Karpas-422 (cell line): ENCODE data around the gene NECAB2. TPM values are rescaled to one million over a fixed set of nuclear protein-coding genes. Genes with fewer than 3 reads are reported as not detected.

ENCODE experiments used
- DNase-seq: peaks from one replicate; pipeline ENCODE4 v3.0.0-alpha.2; 2015
- H2AFZ ChIP-seq: fragments of 200-600 bp; sonication (generic); 2 replicates; pipeline ENCODE4 v1.6.1; 2014; ENCODE audit warnings: antibody characterized with exemption, low read length, mixed read lengths
- H3K27ac ChIP-seq: fragments of 200-600 bp; sonication (generic); 2 replicates; pipeline ENCODE4 v1.5.1; 2014; ENCODE audit warnings: mild to moderate bottlenecking, low read length, moderate library complexity
- H3K27me3 ChIP-seq: fragments of 200-600 bp; sonication (generic); 2 replicates; pipeline ENCODE4 v1.6.1; 2014; ENCODE audit warnings: low read length, mixed read lengths
- H3K36me3 ChIP-seq: fragments of 200-600 bp; sonication (generic); 2 replicates; pipeline ENCODE4 v1.6.1; 2014; ENCODE audit warnings: low read length, mixed read lengths; ENCODE audit not compliant: insufficient read depth
- H3K4me1 ChIP-seq: fragments of 200-600 bp; sonication (generic); 2 replicates; pipeline ENCODE4 v1.6.1; 2014; ENCODE audit warnings: mild to moderate bottlenecking, low read length, mixed read lengths
- H3K4me2 ChIP-seq: fragments of 200-600 bp; sonication (generic); 2 replicates; pipeline ENCODE4 v1.6.1; 2014; ENCODE audit warnings: low read length, low read depth, mild to moderate bottlenecking; ENCODE audit not compliant: poor library complexity, severe bottlenecking
- H3K4me3 ChIP-seq: fragments of 200-600 bp; sonication (generic); 2 replicates; pipeline ENCODE4 v1.5.1; 2014; ENCODE audit warnings: mild to moderate bottlenecking, antibody characterized with exemption, low read length, mixed read lengths
- H3K79me2 ChIP-seq: fragments of 200-600 bp; sonication (generic); 2 replicates; pipeline ENCODE4 v1.6.1; 2014; ENCODE audit warnings: mild to moderate bottlenecking, low read length, mixed read lengths
- H3K9ac ChIP-seq: fragments of 200-600 bp; sonication (generic); 2 replicates; pipeline ENCODE4 v1.6.0; 2014; ENCODE audit warnings: low read length
- H3K9me2 ChIP-seq: fragments of 200-600 bp; sonication (generic), shearing (Covaris generic); replicated peaks from 2 replicates; pipeline ENCODE4 v1.6.0; 2014; ENCODE audit warnings: mild to moderate bottlenecking, low read length, moderate library complexity; ENCODE audit not compliant: insufficient read depth
- H3K9me3 ChIP-seq: fragments of 300-700, 200-600 bp; sonication (generic); 2 replicates; pipeline ENCODE4 v1.6.1; 2014; ENCODE audit warnings: low read length, mixed read lengths
- H4K20me1 ChIP-seq: fragments of 200-600 bp; sonication (generic); 2 replicates; pipeline ENCODE4 v1.6.1; 2014; ENCODE audit warnings: mild to moderate bottlenecking, antibody characterized with exemption, low read length, low read depth; ENCODE audit not compliant: insufficient read depth
- total RNA-seq: library from RNA; depleted of rRNA; stranded (reverse); fragments of >200 nt; shearing (Covaris generic); gene quantifications from 2 replicates; pipeline ENCODE4 v1.2.3, GENCODE V29; 2014; ENCODE audit warnings: low replicate concordance; rRNA removed

The NECAB2 gene
- not detected in 2 replicates for total RNA-seq

DNA sequence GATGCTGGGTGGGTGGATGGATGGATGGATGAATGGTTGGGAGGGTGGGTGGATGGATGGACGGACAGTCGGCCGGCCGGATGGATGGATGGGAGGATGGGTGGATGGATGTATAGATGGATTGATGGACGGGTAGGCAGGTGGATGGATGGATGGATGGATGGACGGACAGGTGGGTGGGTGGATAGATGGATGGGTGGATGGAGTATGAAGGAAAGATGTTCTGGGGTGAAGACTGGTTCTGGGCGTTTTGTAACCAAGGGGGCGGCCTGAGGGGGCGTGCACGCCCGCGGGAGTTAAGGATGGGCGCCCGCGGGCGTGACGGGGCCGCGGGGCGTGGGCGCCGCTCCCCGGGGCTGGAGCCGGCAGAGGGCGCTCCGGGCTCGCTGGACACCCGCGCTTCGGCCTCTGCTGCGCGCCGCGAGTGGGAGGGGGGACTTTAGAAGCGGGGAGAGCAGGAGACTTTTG lies at the start of gene NECAB2:
Gene NECAB2, plus strand, starts transcription at position 407 of the 468 bp plus-strand sequence. CDS start 405 bp downstream, outside the sequence.
- Histone ChIP-seq H3K9me2 (no peaks in the 10 kb centered on the region), H3K9ac (no peak within 1 kb of the TSS), H4K20me1 (no peaks in the 10 kb centered on the region), H3K4me2 (no peak within 1 kb of the TSS), H3K27ac (no peak within 1 kb of the TSS), H3K36me3 (no peaks in the 10 kb centered on the region), H3K9me3 (no peaks in the 10 kb centered on the region), H3K27me3 (no peaks in the 10 kb centered on the region), H3K4me1 (no peaks in the 10 kb centered on the region), H2AFZ (no peak within 1 kb of the TSS), H3K79me2 (no peaks in the 10 kb centered on the region), H3K4me3 (no peak within 1 kb of the TSS)
- peak; percentile 67 for DNase-seq

DNA sequence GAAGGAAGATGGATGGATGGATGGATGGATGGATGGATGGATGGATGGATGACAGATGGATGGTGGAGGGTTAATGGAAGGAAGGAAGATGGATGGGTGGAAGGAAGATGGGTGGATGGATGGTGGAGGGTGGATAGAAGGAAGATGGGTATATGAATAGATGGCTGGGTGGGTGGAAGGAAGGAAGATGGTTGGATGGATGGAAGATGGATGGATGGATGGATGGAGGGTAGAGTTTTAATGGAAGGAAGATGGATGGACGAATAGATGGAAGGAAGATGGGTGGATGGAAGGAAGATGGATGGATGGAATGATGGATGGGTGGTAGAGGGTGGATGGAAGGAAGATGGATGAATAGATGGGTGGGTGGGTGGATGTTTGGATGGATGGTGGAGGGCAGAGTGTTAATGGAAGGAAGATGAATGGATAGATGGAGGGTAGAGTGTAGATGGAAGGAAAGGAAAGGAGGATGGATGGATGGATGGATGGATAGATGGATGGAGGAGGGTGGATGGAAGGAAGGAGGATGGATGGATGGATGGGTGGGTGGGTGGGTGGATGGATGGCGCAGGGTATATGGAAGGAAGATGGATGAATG lies 47.1 kb upstream of the NECAB2 start:
- Histone ChIP-seq H3K4me2 (no peak overlapping the region), H2AFZ (no peak overlapping the region), H3K27me3 (no peaks in the 10 kb centered on the region), H3K9me2 (no peaks in the 10 kb centered on the region), H3K9ac (no peak overlapping the region), H3K27ac (no peak overlapping the region), H3K4me1 (no peaks in the 10 kb centered on the region), H3K79me2 (peaks cover under 1% of the 10 kb centered on the region; the same call in 1 of the 2 replicates), H3K4me3 (no peak overlapping the region), H4K20me1 (no peaks in the 10 kb centered on the region), H3K36me3 (peaks cover 16% of the 10 kb centered on the region), H3K9me3 (no peaks in the 10 kb centered on the region)
- no peak for DNase-seq

DNA sequence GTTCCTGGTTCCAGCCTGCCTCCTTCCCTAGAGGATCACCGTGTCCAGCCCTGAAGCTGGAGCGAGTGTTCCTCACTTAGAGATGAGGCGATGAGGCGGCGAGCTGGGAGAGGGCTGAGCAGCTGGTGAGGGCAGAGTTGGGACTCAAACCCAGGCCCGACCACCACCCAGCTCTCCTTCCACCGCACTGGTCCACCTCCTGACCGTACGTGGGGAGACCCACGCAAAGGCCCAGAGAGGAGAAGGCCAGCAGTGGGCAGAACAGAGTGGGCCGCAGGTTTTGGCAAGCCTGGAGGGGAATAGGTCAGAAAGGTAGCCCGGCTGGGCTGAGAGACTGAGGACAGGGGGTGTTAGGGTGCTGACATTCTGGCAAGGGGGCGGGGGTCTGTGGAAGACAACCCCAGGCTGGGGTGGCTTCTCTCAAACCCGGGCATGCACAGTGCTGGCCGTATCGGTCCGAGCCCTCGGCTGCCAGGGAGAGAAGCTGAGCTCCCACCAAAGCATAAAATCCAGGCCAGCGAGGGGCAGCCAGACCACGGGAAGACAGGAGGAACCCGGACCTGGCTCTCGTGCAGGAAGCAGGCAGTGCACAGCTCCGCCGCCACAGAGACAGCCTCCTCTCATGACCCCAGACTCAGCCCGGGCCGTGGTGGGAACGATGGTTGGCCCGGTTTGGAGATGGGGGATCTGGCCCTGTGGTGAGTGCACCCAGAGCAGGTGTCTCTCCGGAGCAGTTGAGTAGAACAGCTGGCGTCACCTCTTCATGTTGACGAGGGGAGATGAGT lies 44.3 kb upstream of the NECAB2 start:
- DNase-seq: no peak
- no peak overlapping the region for H3K9ac ChIP-seq
- H3K27ac ChIP-seq: no peak overlapping the region
- H3K27me3 ChIP-seq: no peaks in the 10 kb centered on the region
- no peaks in the 10 kb centered on the region for H3K9me2 ChIP-seq
- H3K4me2 ChIP-seq: no peak overlapping the region
- no peaks in the 10 kb centered on the region for H3K4me1 ChIP-seq
- no peak overlapping the region for H3K4me3 ChIP-seq
- peaks cover 3% of the 10 kb centered on the region; the same call in 1 of the 2 replicates for H3K36me3 ChIP-seq
- H4K20me1 ChIP-seq: no peaks in the 10 kb centered on the region; the same call in 1 of the 2 replicates
- no peaks in the 10 kb centered on the region for H3K79me2 ChIP-seq
- H2AFZ ChIP-seq: no peak overlapping the region
- H3K9me3 ChIP-seq: no peaks in the 10 kb centered on the region

DNA sequence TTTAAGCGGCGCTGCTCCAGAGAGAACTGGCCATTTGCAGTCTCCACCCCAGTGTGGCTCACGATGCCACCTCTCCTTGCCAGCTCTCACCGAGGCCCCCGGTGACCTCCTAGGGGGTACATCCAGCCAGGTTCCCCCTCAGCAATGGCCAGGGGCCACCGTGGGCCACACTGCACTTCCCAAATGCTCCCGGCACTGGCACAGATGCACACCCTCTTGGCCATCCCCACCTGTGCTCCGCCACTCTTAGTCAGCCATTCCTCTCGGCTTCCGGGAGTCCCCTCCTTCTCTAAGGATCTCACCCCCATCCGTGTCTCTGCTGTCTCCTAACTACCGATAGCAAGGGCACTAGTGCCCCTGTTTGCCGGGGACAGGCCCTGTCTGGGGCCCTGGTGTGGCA lies 43.4 kb upstream of the NECAB2 start:
- Histone ChIP-seq H3K36me3 (no peaks in the 10 kb centered on the region), H4K20me1 (no peaks in the 10 kb centered on the region; the same call in 1 of the 2 replicates), H3K9me3 (no peaks in the 10 kb centered on the region), H3K9me2 (no peaks in the 10 kb centered on the region), H3K4me2 (no peak overlapping the region), H3K79me2 (no peaks in the 10 kb centered on the region), H3K27me3 (no peaks in the 10 kb centered on the region), H3K27ac (no peak overlapping the region), H3K4me3 (no peak overlapping the region), H3K4me1 (no peaks in the 10 kb centered on the region), H3K9ac (no peak overlapping the region), H2AFZ (no peak overlapping the region)
- no peak for DNase-seq

DNA sequence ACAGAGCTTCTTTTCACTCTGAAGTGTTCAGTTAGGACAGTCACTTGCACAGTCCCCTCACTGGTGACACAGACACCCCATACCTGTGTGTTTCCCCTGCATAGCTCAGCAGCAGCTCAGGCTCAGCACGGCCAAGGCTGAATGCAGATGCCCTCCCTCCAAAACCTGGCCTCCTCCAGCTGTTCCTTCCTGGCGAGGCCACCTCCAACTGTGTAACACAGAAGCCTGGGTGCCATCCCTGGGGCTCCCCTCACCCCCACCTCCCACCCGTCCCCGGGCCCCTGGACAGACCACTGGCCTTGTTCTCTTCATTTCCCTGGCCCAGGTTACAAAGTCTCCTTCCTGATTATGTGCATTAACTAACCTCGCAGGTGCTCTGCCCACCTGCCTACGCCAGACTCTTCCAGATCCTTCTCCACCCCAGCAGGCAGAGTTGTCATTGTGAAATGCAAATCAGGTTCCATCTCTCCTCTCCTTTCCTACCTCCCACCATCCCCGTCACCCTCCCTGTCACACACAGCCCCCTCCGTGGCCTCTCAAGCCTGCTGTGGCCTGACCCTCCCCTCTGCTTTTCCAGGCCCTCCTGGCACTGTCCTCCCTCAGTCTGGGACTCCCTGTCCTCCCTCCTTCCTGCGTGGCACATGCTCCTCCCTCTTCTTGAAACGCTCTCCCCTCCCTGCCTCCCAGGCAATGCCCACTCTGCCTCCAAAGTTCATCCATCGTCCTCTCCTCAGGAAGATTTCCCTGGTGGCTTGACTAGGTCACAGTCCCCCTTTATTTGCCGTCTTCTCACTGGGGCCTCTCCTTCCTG lies 42.7 kb upstream of the NECAB2 start:
- H3K79me2 ChIP-seq: no peaks in the 10 kb centered on the region
- H4K20me1 ChIP-seq: no peaks in the 10 kb centered on the region; the same call in 1 of the 2 replicates
- no peaks in the 10 kb centered on the region for H3K27me3 ChIP-seq
- H3K4me2 ChIP-seq: no peak overlapping the region
- DNase-seq: no peak
- H3K9me2 ChIP-seq: no peaks in the 10 kb centered on the region
- H3K36me3 ChIP-seq: no peaks in the 10 kb centered on the region
- H3K4me3 ChIP-seq: no peak overlapping the region
- H2AFZ ChIP-seq: no peak overlapping the region
- no peak overlapping the region for H3K27ac ChIP-seq
- H3K9me3 ChIP-seq: no peaks in the 10 kb centered on the region
- no peak overlapping the region for H3K9ac ChIP-seq
- no peaks in the 10 kb centered on the region for H3K4me1 ChIP-seq

DNA sequence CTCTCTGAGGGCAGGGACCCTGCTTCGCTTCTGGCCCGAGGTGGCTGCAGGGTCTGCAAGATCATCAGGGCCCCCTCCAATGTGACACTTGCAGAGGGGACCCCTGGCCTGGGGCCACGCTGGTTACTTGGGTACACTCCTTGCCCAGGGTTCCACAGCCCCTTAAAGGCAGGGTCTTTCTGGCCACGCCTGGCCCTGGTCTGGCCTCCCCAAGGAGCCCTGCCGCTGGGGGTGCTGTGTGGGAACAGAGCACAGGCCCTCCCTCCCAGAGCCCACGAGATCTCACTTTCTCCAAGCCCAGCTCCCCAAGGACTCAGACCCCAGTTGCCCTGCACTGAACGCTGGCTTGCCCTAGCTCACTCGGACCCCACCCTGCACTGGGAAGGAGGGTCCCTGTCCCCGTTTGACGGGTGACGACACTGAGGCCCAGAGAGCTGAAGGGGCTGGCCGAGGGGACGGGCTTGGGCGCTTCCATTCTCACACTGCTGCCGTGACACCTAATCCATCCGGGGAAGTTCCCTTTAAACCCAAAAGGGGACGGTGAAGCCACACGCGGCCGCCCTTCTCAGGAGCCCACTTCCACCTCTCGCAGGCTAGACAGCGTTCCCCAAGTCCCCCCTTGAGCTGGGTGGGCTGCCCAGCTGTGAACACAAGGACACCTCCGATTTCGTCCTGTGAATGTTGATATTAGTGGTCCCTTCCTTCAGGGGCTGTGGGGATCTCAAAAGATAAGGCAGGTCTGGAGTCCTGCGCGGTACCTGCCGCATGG lies 41.9 kb upstream of the NECAB2 start:
- no peak for DNase-seq
- H2AFZ ChIP-seq: no peak overlapping the region
- no peak overlapping the region for H3K9ac ChIP-seq
- no peak overlapping the region for H3K27ac ChIP-seq
- no peaks in the 10 kb centered on the region for H3K27me3 ChIP-seq
- no peaks in the 10 kb centered on the region for H3K79me2 ChIP-seq
- no peaks in the 10 kb centered on the region for H3K9me2 ChIP-seq
- no peak overlapping the region for H3K4me2 ChIP-seq
- no peaks in the 10 kb centered on the region; the same call in 1 of the 2 replicates for H4K20me1 ChIP-seq
- no peaks in the 10 kb centered on the region for H3K9me3 ChIP-seq
- no peaks in the 10 kb centered on the region for H3K4me1 ChIP-seq
- H3K4me3 ChIP-seq: no peak overlapping the region
- no peaks in the 10 kb centered on the region for H3K36me3 ChIP-seq

DNA sequence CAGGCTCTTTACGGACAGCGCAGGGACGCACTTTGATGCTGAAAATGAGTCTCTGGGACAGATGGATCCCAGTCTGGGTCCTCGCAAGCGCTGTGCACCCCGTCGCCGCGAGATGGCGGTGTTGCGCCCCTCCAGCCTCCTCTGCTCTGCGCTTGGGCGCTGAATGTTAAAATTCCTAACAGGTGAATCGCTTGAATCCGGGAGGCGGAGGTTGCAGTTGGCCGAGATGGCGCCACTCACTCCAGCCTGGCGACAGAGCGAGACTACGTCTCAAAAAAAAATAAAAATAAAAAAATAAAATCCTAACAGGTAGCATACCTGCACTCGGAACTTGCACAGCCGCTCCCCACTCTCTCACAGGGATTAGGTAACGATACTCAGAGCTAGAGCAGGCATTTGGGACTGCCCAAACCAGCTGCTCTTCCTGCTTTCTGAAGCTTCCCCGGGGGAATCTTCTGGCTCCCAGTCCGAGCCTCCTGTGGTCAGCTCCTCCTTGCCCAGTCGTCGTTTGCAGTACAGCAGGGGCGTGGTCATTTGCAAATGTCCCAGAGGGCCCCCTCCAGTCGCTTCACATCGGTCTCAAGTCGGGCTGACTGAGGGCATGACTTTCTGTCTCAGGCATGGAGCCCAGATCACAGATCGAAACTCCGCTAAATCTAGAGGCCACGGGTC lies 41.2 kb upstream of the NECAB2 start:
- Histone ChIP-seq H3K4me2 (no peak overlapping the region), H3K9me3 (no peaks in the 10 kb centered on the region), H3K4me1 (no peaks in the 10 kb centered on the region), H3K4me3 (no peak overlapping the region), H3K27me3 (no peaks in the 10 kb centered on the region), H3K9ac (no peak overlapping the region), H3K36me3 (no peaks in the 10 kb centered on the region), H3K9me2 (no peaks in the 10 kb centered on the region), H3K79me2 (no peaks in the 10 kb centered on the region), H2AFZ (no peak overlapping the region), H4K20me1 (no peaks in the 10 kb centered on the region; the same call in 1 of the 2 replicates), H3K27ac (no peak overlapping the region)
- peak; percentile 73 for DNase-seq
